Measurements from ENCODE around the gene VSIG2.

Gene VSIG2

DNA sequence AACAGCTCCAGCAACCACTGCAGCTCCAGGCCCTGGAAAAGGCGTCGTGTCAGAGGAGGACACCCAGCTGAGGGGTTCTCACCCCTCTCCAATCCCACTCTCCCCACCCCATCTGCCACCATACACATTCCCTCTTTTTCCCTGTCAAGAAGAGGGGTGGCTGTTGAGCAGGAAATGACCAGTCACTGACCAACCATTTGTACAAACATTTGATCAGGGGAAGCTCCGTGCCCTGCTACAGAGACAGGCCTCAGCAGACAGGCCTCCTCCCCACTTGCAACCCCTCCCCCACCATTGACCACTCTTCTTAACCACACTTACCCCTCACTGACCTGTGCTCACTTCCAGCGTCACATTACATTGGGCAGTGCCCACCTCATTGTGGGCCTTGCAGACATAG lies 2.3 kb upstream of the VSIG2 start:
- no peak overlapping the region for H3K4me3 ChIP-seq (ENCODE audit: low read depth, low read length)
- DNase-seq (ENCODE audit: low read depth) = no peak
- TF ChIP-seq, protein P1, sequence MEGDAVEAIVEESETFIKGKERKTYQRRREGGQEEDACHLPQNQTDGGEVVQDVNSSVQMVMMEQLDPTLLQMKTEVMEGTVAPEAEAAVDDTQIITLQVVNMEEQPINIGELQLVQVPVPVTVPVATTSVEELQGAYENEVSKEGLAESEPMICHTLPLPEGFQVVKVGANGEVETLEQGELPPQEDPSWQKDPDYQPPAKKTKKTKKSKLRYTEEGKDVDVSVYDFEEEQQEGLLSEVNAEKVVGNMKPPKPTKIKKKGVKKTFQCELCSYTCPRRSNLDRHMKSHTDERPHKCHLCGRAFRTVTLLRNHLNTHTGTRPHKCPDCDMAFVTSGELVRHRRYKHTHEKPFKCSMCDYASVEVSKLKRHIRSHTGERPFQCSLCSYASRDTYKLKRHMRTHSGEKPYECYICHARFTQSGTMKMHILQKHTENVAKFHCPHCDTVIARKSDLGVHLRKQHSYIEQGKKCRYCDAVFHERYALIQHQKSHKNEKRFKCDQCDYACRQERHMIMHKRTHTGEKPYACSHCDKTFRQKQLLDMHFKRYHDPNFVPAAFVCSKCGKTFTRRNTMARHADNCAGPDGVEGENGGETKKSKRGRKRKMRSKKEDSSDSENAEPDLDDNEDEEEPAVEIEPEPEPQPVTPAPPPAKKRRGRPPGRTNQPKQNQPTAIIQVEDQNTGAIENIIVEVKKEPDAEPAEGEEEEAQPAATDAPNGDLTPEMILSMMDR (IDR thresholded peaks at IDR 0.05; ENCODE audit: low read depth, low read length, missing control alignments) = no peak

DNA sequence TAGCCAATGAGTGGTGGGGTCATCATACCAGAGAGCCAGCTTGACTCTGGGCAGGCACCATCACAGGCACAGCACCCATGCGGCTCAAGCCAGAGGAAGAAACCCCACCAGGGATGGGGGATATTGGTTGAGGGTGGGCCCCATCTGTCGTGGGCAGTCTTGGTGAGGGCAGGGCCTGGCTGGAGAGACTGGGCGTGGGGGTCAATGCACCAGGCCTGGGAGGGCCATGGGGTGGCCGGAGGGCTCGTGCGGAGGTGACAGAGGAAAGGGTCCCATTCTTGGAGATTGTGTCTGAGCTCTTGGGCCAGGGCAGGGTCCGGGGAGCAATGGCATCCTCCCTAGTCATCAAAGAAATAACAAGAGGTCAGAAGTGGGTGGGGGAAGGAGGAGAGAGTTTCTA lies 1.6 kb upstream of the VSIG2 start:
- DNase-seq (ENCODE audit: low read depth) = no peak
- TF ChIP-seq, protein P1 (IDR thresholded peaks at IDR 0.05; ENCODE audit: low read depth, low read length, missing control alignments) = no peak
- no peak overlapping the region for H3K4me3 ChIP-seq (ENCODE audit: low read depth, low read length)

DNA sequence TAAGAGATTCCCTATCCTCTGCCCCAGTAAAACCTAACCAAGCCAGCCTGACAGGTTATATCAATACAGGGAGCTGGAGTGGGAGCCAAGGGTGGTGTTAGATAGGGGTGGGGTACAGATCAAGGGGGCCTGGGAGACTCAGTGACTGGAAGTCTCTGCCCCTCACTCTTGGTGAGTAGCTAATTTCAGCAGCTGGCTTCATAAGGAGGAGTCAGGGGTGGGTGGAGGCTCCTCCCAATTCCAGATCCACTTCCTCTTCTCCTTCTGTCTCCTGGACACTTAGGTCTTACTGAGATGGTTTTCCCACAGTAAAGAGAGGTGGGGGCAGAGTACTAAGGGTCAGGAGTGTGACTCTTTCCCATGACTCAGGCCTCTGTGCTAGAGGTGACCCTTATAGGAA lies 1.1 kb upstream of the VSIG2 start:
- H3K4me3 ChIP-seq (ENCODE audit: low read depth, low read length) = no peak overlapping the region
- DNase-seq (ENCODE audit: low read depth) = no peak
- TF ChIP-seq, protein P1 (IDR thresholded peaks at IDR 0.05; ENCODE audit: low read depth, low read length, missing control alignments) = no peak

DNA sequence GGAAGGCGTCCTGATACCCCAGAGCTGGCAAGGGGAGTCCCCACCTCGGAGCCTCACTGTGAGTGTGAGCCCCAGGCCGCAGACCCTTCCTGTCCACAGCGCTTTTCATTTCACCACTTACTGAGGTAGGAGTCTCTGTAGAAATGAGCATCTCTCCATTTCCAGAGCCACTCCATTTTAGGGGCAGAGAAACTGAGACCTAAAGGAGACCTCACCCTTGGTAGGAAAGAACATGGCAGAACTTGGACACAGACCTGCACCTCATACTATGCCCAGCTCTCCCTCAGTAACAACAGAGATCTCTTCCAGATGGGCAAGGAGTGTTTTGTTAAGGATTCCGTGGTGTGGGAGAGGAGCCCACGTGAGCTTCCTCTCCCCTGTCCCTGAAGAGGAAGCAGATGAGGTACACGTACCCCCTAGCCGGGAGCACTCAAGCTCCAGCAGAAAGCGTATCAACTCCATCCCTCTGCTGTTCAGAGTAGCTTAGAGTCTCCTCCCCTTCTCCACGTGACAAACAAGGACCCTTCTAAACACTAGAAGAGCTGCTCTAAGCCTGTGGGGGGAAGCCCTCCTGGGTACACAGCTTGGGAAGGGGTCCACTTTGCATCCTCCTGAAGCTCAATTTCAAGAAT lies 532 bp upstream of the VSIG2 start:
- DNase-seq (ENCODE audit: low read depth) = no peak
- TF ChIP-seq, protein P1 (IDR thresholded peaks at IDR 0.05; ENCODE audit: low read depth, low read length, missing control alignments) = no peak
- H3K4me3 ChIP-seq (ENCODE audit: low read depth, low read length) = no peak overlapping the region

DNA sequence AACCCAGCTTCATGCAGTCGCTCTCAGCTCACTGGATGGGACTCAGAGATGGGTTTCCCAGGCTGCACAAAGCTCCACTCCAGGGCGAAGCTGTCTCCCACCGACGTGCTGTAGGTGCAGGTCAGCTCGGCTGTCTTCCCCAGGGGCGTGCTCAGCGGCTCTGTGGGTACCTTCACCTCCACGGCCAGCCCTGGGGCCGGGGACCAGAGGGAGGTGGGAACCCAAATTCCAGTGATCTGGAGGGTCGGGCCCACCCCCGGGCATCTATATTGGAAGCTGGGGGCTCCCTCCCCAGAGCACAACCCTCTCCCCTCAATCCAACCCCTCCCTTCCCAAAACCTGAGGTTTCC lies 689 bp downstream of the VSIG2 start:
- no peak overlapping the region for H3K4me3 ChIP-seq (ENCODE audit: low read depth, low read length)
- no peak for DNase-seq (ENCODE audit: low read depth)

DNA sequence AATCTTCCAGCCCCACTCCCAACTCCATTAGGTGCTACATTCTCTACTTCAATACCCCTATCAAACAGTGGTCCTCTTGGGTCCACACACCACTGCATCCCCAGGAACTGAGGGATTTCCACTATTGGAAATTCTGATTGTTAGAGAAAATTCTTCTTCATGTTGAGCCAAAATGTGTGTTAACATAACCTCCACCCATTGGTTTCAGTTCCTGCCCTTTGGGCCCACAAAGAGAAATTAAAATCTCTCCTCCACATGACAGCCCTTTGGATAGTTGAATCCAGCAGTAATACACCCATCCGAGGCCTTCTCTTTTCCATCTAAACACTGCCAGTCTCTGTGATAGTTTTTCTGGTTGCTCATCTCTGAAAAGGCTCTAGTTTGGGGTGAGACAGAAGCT lies 2.1 kb downstream of the VSIG2 start:
- TF ChIP-seq, protein P1 (IDR thresholded peaks at IDR 0.05; ENCODE audit: low read depth, low read length, missing control alignments) = no peak
- no peak for DNase-seq (ENCODE audit: low read depth)

More for the DNA sequence above, 689 bp downstream of the VSIG2 start:
- TF ChIP-seq, protein P1 (IDR thresholded peaks at IDR 0.05; ENCODE audit: low read depth, low read length, missing control alignments) = no peak

More for the DNA sequence above, 2.1 kb downstream of the VSIG2 start:
- no peak overlapping the region for H3K4me3 ChIP-seq (ENCODE audit: low read depth, low read length)

All from GM12864 (cell line).